OCI-M1 (cell line): Measurements from ENCODE around the gene PLCG1.

Source experiments
- DNase-seq: peaks from one replicate; lab custom pipeline; 2025; lab: John Stamatoyannopoulos, UW

Gene PLCG1

GRCh38 chr20:41142245-41142644, 4.9 kb downstream of the PLCG1 start:
- no peak for DNase-seq

- peak; percentile 68 for DNase-seq
Observed at GRCh38 chr20:41142919-41143318, 5.6 kb downstream of the PLCG1 start.

- DNase-seq = no peak
Observed at GRCh38 chr20:41143354-41143753, 6.0 kb downstream of the PLCG1 start.

- DNase-seq = no peak
Observed at GRCh38 chr20:41145317-41145716, 8.0 kb downstream of the PLCG1 start.

GRCh38 chr20:41145821-41146620, 8.7 kb downstream of the PLCG1 start:
- no peak for DNase-seq

- no peak for DNase-seq
Observed at GRCh38 chr20:41147767-41148191, 10.4 kb downstream of the PLCG1 start.

- DNase-seq = no peak
Observed at GRCh38 chr20:41148942-41149341, 11.6 kb downstream of the PLCG1 start.

- DNase-seq = peak; percentile 47
Observed at GRCh38 chr20:41150664-41151063, 13.3 kb downstream of the PLCG1 start.

- no peak for DNase-seq
Observed at GRCh38 chr20:41151134-41151869, 14.0 kb downstream of the PLCG1 start.

- no peak for DNase-seq
Observed at GRCh38 chr20:41152108-41152757, 14.9 kb downstream of the PLCG1 start.

- DNase-seq = no peak
Observed at GRCh38 chr20:41154436-41155176, 17.3 kb downstream of the PLCG1 start.

- DNase-seq = no peak
Observed at GRCh38 chr20:41155261-41155660, 17.9 kb downstream of the PLCG1 start.

GRCh38 chr20:41158082-41158625, 20.8 kb downstream of the PLCG1 start:
- no peak for DNase-seq

- no peak for DNase-seq
Observed at GRCh38 chr20:41159547-41159946, 22.2 kb downstream of the PLCG1 start.

GRCh38 chr20:41160686-41161085, 23.3 kb downstream of the PLCG1 start:
- DNase-seq = no peak

GRCh38 chr20:41161886-41162285, 24.5 kb downstream of the PLCG1 start:
- DNase-seq = no peak

GRCh38 chr20:41162396-41162795, 25.1 kb downstream of the PLCG1 start:
- DNase-seq = no peak

- no peak for DNase-seq
Observed at GRCh38 chr20:41163821-41164220, 26.5 kb downstream of the PLCG1 start.

- no peak for DNase-seq
Observed at GRCh38 chr20:41165001-41165882, 27.9 kb downstream of the PLCG1 start.

- DNase-seq = no peak
Observed at GRCh38 chr20:41166201-41167117, 29.1 kb downstream of the PLCG1 start.
